ENCODE measurements around the gene PDCD6IP.

- no peak for TF ChIP-seq RAD21 (conservative IDR thresholded peaks at IDR 0.05)
- no peak for TF ChIP-seq CTCF (IDR thresholded peaks at IDR 0.05; ENCODE audit: poor library complexity, severe bottlenecking)
- no peak for TF ChIP-seq REST (IDR thresholded peaks at IDR 0.05; ENCODE audit: borderline replicate concordance)
- no peak for TF ChIP-seq TAF1 (IDR thresholded peaks at IDR 0.05; ENCODE audit: low read depth)
- TF ChIP-seq EP300 (conservative IDR thresholded peaks at IDR 0.05; ENCODE audit: poor library complexity, severe bottlenecking) = no peak
These were observed 12.1 kb downstream of the PDCD6IP start for GRCh38 chr3:33810545-33810944.
